CD4-positive, alpha-beta T cell treated with Interleukin-17A for 4 hours (primary cell): ENCODE data around the gene KRTAP12-3.
"Not testable (repeated sequence)": the region's sequence is repeated elsewhere in the genome, so short reads cannot be mapped to it uniquely, and the experiment has no call there.

ENCODE experiments used
- DNase-seq: peaks from one replicate; pipeline ENCODE4 v3.0.0-alpha.2; 2020; ENCODE audit warnings: mixed read lengths

The KRTAP12-3 gene

GRCh38 chr21:44653123-44653522 is 4.6 kb upstream of the KRTAP12-3 start:
- no peak for DNase-seq

GRCh38 chr21:44653656-44654575 is 3.8 kb upstream of the KRTAP12-3 start:
- peak; percentile 68 for DNase-seq

- DNase-seq, result no peak
These were observed 3.1 kb upstream of the KRTAP12-3 start, which contains the start of gene KRTAP12-4 for GRCh38 chr21:44654576-44655175. Gene KRTAP12-4, minus strand, starts transcription at chr21:44654659. Its CDS starts 45 bp downstream, at chr21:44654614.

- no peak for DNase-seq
These were observed 864 bp upstream of the KRTAP12-3 start for GRCh38 chr21:44656868-44657267.

GRCh38 chr21:44658541-44658910 is 794 bp downstream of the KRTAP12-3 start:
- no peak for DNase-seq

- DNase-seq, result peak; percentile 40
These were observed 1.3 kb downstream of the KRTAP12-3 start for GRCh38 chr21:44658913-44659595.

GRCh38 chr21:44661567-44661966 is 3.8 kb downstream of the KRTAP12-3 start:
- not testable (repeated sequence) for DNase-seq

GRCh38 chr21:44664691-44665090 is 7.0 kb downstream of the KRTAP12-3 start:
- DNase-seq, result no peak

GRCh38 chr21:44666401-44667320 is 8.9 kb downstream of the KRTAP12-3 start, which contains the start of gene KRTAP12-2:
Gene KRTAP12-2, minus strand, starts transcription at chr21:44666927. Its CDS starts 41 bp downstream, at chr21:44666886.
- no peak for DNase-seq

- no peak for DNase-seq
These were observed 9.9 kb downstream of the KRTAP12-3 start for GRCh38 chr21:44667612-44668011.

GRCh38 chr21:44670642-44671432 is 13.1 kb downstream of the KRTAP12-3 start:
- no peak for DNase-seq

GRCh38 chr21:44671911-44672310 is 14.2 kb downstream of the KRTAP12-3 start:
- DNase-seq, result no peak

GRCh38 chr21:44677881-44678280 is 20.1 kb downstream of the KRTAP12-3 start:
- no peak for DNase-seq

GRCh38 chr21:44681152-44681551 is 23.4 kb downstream of the KRTAP12-3 start:
- DNase-seq, result no peak

- DNase-seq, result no peak
These were observed 24.3 kb downstream of the KRTAP12-3 start, which contains the start of gene KRTAP12-1 for GRCh38 chr21:44681861-44682579. Gene KRTAP12-1, minus strand, starts transcription at chr21:44682163. Its CDS starts 40 bp downstream, at chr21:44682123.

- no peak for DNase-seq
These were observed 24.9 kb downstream of the KRTAP12-3 start for GRCh38 chr21:44682580-44683151.

- no peak for DNase-seq
These were observed 26.3 kb downstream of the KRTAP12-3 start for GRCh38 chr21:44684077-44684476.

- no peak for DNase-seq
These were observed 26.8 kb downstream of the KRTAP12-3 start for GRCh38 chr21:44684483-44684882.

- not testable (repeated sequence) for DNase-seq
These were observed 27.3 kb downstream of the KRTAP12-3 start for GRCh38 chr21:44685050-44685449.
